Measurements from ENCODE around the gene AEBP1. TPM values are rescaled to one million over a fixed set of nuclear protein-coding genes. Genes with fewer than 3 reads are reported as not detected.

Gene AEBP1
- total RNA-seq, 6 experiments from 2014 or later: 69.7 to 83.2 (median 76.4) TPM

- H3K4me1 Mint-ChIP-seq (ENCODE audit: low read depth): peaks cover 17% of the 10 kb centered on the region
- no peaks in the 10 kb centered on the region for H3K9me3 Mint-ChIP-seq
- H3K27me3 Mint-ChIP-seq (ENCODE audit: insufficient read depth): peaks cover 2% of the 10 kb centered on the region
- no peak overlapping the region for H3K4me3 Mint-ChIP-seq
- DNase-seq: no peak
- H3K36me3 Mint-ChIP-seq (ENCODE audit: low read depth): no peaks in the 10 kb centered on the region
- TF ChIP-seq, protein P1, sequence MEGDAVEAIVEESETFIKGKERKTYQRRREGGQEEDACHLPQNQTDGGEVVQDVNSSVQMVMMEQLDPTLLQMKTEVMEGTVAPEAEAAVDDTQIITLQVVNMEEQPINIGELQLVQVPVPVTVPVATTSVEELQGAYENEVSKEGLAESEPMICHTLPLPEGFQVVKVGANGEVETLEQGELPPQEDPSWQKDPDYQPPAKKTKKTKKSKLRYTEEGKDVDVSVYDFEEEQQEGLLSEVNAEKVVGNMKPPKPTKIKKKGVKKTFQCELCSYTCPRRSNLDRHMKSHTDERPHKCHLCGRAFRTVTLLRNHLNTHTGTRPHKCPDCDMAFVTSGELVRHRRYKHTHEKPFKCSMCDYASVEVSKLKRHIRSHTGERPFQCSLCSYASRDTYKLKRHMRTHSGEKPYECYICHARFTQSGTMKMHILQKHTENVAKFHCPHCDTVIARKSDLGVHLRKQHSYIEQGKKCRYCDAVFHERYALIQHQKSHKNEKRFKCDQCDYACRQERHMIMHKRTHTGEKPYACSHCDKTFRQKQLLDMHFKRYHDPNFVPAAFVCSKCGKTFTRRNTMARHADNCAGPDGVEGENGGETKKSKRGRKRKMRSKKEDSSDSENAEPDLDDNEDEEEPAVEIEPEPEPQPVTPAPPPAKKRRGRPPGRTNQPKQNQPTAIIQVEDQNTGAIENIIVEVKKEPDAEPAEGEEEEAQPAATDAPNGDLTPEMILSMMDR (IDR thresholded peaks at IDR 0.05): no peak
- H3K27ac Mint-ChIP-seq: no peak overlapping the region
These were observed 53.3 kb downstream of the AEBP1 start for GRCh38 chr7:44157116-44158080.

GRCh38 chr7:44158096-44158872 is 54.1 kb downstream of the AEBP1 start:
- TF ChIP-seq, protein P1 (IDR thresholded peaks at IDR 0.05): no peak
- Mint-ChIP-seq H3K27ac (no peak overlapping the region), H3K27me3 (ENCODE audit: insufficient read depth) (peaks cover 4% of the 10 kb centered on the region), H3K9me3 (no peaks in the 10 kb centered on the region), H3K4me1 (ENCODE audit: low read depth) (peaks cover 26% of the 10 kb centered on the region), H3K36me3 (ENCODE audit: low read depth) (no peaks in the 10 kb centered on the region), H3K4me3 (no peak overlapping the region)
- no peak for DNase-seq

GRCh38 chr7:44158873-44159631 is 54.9 kb downstream of the AEBP1 start:
- H3K36me3 Mint-ChIP-seq (ENCODE audit: low read depth): no peaks in the 10 kb centered on the region
- TF ChIP-seq, protein P1 (IDR thresholded peaks at IDR 0.05): no peak

GRCh38 chr7:44159824-44160630 is 55.9 kb downstream of the AEBP1 start:
- no peaks in the 10 kb centered on the region for H3K36me3 Mint-ChIP-seq (ENCODE audit: low read depth)
- peaks cover 34% of the 10 kb centered on the region for H3K4me1 Mint-ChIP-seq (ENCODE audit: low read depth)
- no peak overlapping the region for H3K4me3 Mint-ChIP-seq
- TF ChIP-seq, protein P1 (IDR thresholded peaks at IDR 0.05): no peak
- DNase-seq: no peak
- no peaks in the 10 kb centered on the region for H3K9me3 Mint-ChIP-seq
- H3K27me3 Mint-ChIP-seq (ENCODE audit: insufficient read depth): peaks cover 4% of the 10 kb centered on the region
- no peak overlapping the region for H3K27ac Mint-ChIP-seq

More at GRCh38 chr7:44158873-44159631, 54.9 kb downstream of the AEBP1 start:
- H3K4me1 Mint-ChIP-seq (ENCODE audit: low read depth): peaks cover 34% of the 10 kb centered on the region
- H3K9me3 Mint-ChIP-seq: no peaks in the 10 kb centered on the region
- peaks cover 4% of the 10 kb centered on the region for H3K27me3 Mint-ChIP-seq (ENCODE audit: insufficient read depth)
- H3K27ac Mint-ChIP-seq: no peak overlapping the region
- DNase-seq: no peak
- no peak overlapping the region for H3K4me3 Mint-ChIP-seq

Measured in HFFc6 (cell line).